HG03025 (cell line): ENCODE data around the gene CDK9.
"Not testable (repeated sequence)": the region's sequence is repeated elsewhere in the genome, so short reads cannot be mapped to it uniquely, and the experiment has no call there.

Source experiments
- ATAC-seq: cut with Tn5 transposase; IDR thresholded peaks from one replicate; pipeline ENCODE4 v1.9.1; 2021; ENCODE audit warnings: mild to moderate bottlenecking, moderate library complexity; ENCODE audit not compliant: unreplicated experiment, low FRiP score

CDK9 gene

GRCh38 chr9:127785933-127786772 lies at the start of gene CDK9:
CDK9 (plus strand) TSS chr9:127786034; CDS start chr9:127786149, 115 bp downstream.
- ATAC-seq, result peak; percentile 63

- ATAC-seq, result no peak
Observed at GRCh38 chr9:127738666-127739065, 47.2 kb upstream of the CDK9 start.

GRCh38 chr9:127739614-127740330 lies 46.1 kb upstream of the CDK9 start:
- no peak for ATAC-seq

GRCh38 chr9:127741831-127742434 lies 43.9 kb upstream of the CDK9 start:
- no peak for ATAC-seq

GRCh38 chr9:127742435-127743088 lies 43.3 kb upstream of the CDK9 start:
- ATAC-seq, result no peak

- ATAC-seq, result no peak
Observed at GRCh38 chr9:127744398-127745110, 41.3 kb upstream of the CDK9 start.

- no peak for ATAC-seq
Observed at GRCh38 chr9:127746959-127747569, 38.8 kb upstream of the CDK9 start.

GRCh38 chr9:127749090-127749787 lies 36.6 kb upstream of the CDK9 start:
- no peak for ATAC-seq

- ATAC-seq, result no peak
Observed at GRCh38 chr9:127751269-127752054, 34.4 kb upstream of the CDK9 start.

GRCh38 chr9:127753148-127753547 lies 32.7 kb upstream of the CDK9 start:
- no peak for ATAC-seq

- no peak for ATAC-seq
Observed at GRCh38 chr9:127753622-127754021, 32.2 kb upstream of the CDK9 start.

GRCh38 chr9:127754099-127755060 lies 31.5 kb upstream of the CDK9 start:
- no peak for ATAC-seq

- no peak for ATAC-seq
Observed at GRCh38 chr9:127755061-127756060, 30.5 kb upstream of the CDK9 start.

GRCh38 chr9:127756233-127756632 lies 29.6 kb upstream of the CDK9 start:
- ATAC-seq, result no peak

GRCh38 chr9:127756776-127757175 lies 29.1 kb upstream of the CDK9 start:
- not testable (repeated sequence) for ATAC-seq

- ATAC-seq, result no peak
Observed at GRCh38 chr9:127758843-127759242, 27.0 kb upstream of the CDK9 start.
